KMS-11 (cell line): ENCODE data around the gene CPVL.

Experiments
- H2AFZ ChIP-seq: fragments of 200-600 bp; sonication (generic); 2 replicates; pipeline ENCODE4 v1.6.1; 2016; ENCODE audit warnings: antibody characterized with exemption, mixed run types, low read depth
- H3K27ac ChIP-seq: fragments of 200-600 bp; sonication (generic); 2 replicates; pipeline ENCODE4 v1.6.1; 2016; ENCODE audit warnings: mild to moderate bottlenecking, mixed run types
- H3K27me3 ChIP-seq: fragments of 200-600 bp; sonication (generic); 2 replicates; pipeline ENCODE4 v1.6.1; 2017; ENCODE audit warnings: mild to moderate bottlenecking, low read depth, mixed run types, moderate library complexity; ENCODE audit not compliant: insufficient read depth
- H3K36me3 ChIP-seq: fragments of 200-600 bp; sonication (generic); 2 replicates; pipeline ENCODE4 v1.6.1; 2017; ENCODE audit warnings: mild to moderate bottlenecking, mixed run types; ENCODE audit not compliant: insufficient read depth
- H3K4me1 ChIP-seq: fragments of 200-600 bp; sonication (generic); 2 replicates; pipeline ENCODE4 v1.6.1; 2016; ENCODE audit warnings: mild to moderate bottlenecking, low read depth, mixed run types; ENCODE audit not compliant: poor library complexity, severe bottlenecking
- H3K4me2 ChIP-seq: fragments of 200-600 bp; sonication (generic); 2 replicates; pipeline ENCODE4 v1.7.0; 2016; ENCODE audit warnings: mild to moderate bottlenecking, mixed run types
- H3K4me3 ChIP-seq: fragments of 200-600 bp; sonication (generic); IDR thresholded peaks from 2 replicates; pipeline ENCODE4 v1.6.1; 2017; ENCODE audit warnings: low read depth, low read length, mixed read lengths; ENCODE audit not compliant: insufficient read depth
- H3K79me2 ChIP-seq: fragments of 200-600 bp; sonication (generic); 2 replicates; pipeline ENCODE4 v1.6.1; 2016; ENCODE audit warnings: low read depth, mixed run types; ENCODE audit not compliant: insufficient read depth
- H3K9ac ChIP-seq: fragments of 200-600 bp; sonication (generic); 2 replicates; pipeline ENCODE4 v1.6.1; 2016; ENCODE audit warnings: mild to moderate bottlenecking, mixed run types
- H4K20me1 ChIP-seq: fragments of 200-600 bp; sonication (generic); 2 replicates; pipeline ENCODE4 v1.6.1; 2016; ENCODE audit warnings: mild to moderate bottlenecking, mixed run types; ENCODE audit not compliant: insufficient read depth
- TF ChIP-seq, protein P1 (sequence below): fragments of 200-600 bp; sonication (generic); conservative IDR thresholded peaks from 2 replicates; pipeline ENCODE4 v1.6.1; 2017; ENCODE audit warnings: low read depth, mild to moderate bottlenecking, antibody characterized with exemption, low read length, moderate library complexity, mixed read lengths

The CPVL gene

GRCh38 chr7:29109358-29109757, 37.0 kb downstream of the CPVL start:
- H3K27me3 ChIP-seq, result no peaks in the 10 kb centered on the region
- H3K27ac ChIP-seq, result no peak overlapping the region
- no peak overlapping the region for H3K4me3 ChIP-seq
- no peaks in the 10 kb centered on the region for H3K36me3 ChIP-seq
- no peak overlapping the region for H2AFZ ChIP-seq
- no peaks in the 10 kb centered on the region for H3K79me2 ChIP-seq
- TF ChIP-seq, protein P1, sequence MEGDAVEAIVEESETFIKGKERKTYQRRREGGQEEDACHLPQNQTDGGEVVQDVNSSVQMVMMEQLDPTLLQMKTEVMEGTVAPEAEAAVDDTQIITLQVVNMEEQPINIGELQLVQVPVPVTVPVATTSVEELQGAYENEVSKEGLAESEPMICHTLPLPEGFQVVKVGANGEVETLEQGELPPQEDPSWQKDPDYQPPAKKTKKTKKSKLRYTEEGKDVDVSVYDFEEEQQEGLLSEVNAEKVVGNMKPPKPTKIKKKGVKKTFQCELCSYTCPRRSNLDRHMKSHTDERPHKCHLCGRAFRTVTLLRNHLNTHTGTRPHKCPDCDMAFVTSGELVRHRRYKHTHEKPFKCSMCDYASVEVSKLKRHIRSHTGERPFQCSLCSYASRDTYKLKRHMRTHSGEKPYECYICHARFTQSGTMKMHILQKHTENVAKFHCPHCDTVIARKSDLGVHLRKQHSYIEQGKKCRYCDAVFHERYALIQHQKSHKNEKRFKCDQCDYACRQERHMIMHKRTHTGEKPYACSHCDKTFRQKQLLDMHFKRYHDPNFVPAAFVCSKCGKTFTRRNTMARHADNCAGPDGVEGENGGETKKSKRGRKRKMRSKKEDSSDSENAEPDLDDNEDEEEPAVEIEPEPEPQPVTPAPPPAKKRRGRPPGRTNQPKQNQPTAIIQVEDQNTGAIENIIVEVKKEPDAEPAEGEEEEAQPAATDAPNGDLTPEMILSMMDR, result no peak
- H4K20me1 ChIP-seq, result no peaks in the 10 kb centered on the region
- H3K4me2 ChIP-seq, result no peak overlapping the region
- H3K4me1 ChIP-seq, result no peaks in the 10 kb centered on the region
- H3K9ac ChIP-seq, result no peak overlapping the region

GRCh38 chr7:29107056-29107455, 39.3 kb downstream of the CPVL start:
- Histone ChIP-seq H3K36me3 (no peaks in the 10 kb centered on the region), H4K20me1 (no peaks in the 10 kb centered on the region), H3K4me1 (no peaks in the 10 kb centered on the region), H2AFZ (no peak overlapping the region), H3K27ac (no peak overlapping the region), H3K4me2 (no peak overlapping the region), H3K9ac (no peak overlapping the region), H3K79me2 (no peaks in the 10 kb centered on the region), H3K27me3 (no peaks in the 10 kb centered on the region), H3K4me3 (no peak overlapping the region)
- TF ChIP-seq, protein P1, result no peak

- Histone ChIP-seq H3K4me3 (no peak overlapping the region), H3K27me3 (no peaks in the 10 kb centered on the region), H3K79me2 (no peaks in the 10 kb centered on the region), H3K9ac (no peak overlapping the region), H3K27ac (no peak overlapping the region), H3K4me2 (no peak overlapping the region), H2AFZ (no peak overlapping the region), H4K20me1 (no peaks in the 10 kb centered on the region), H3K4me1 (no peaks in the 10 kb centered on the region), H3K36me3 (no peaks in the 10 kb centered on the region)
- TF ChIP-seq, protein P1, result no peak; the same call in none of the 2 replicates
Measured at GRCh38 chr7:29106669-29106988, 39.7 kb downstream of the CPVL start.

DNA sequence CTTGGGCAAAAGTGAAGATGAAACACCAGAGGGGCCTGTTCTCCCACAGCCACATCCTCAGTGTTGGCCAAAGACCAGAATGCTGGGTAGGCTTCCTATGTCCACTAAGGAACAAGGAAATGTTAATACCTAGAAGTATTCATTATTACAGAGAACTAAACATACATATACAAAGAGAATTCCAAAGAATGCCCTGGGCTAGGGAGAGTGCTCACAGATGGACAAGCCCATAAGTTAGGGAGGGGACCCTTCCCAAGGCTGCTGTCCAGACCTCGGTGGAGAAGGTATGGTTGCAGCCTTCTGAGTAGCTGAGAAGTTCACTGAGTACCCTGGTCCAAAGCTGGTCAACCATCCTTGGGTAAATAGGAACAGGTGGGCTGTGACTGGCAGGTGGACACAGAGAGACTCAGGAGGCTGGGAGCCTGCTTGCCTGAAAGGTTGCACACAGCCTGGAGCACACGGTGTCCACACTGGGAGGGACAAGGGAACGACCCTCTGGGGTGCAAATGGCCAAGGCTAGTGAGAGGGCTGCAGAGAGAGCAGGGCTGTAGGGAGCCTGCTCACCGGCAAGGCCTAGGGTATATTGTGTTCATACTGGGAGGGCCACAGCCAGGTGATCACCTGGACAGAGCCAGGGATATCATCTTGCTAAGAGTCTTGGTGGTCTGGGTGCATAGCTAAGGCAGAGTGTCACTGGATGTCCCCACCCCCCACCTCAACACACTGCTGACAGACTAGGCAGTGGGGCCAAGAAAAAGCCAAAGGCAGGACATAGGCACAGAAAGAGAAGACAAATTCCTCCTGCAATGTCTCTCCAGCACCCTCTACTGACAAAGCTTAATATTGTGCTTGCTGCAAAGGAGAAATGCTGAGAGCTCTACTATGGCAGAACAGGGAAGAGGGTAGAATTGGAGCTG, 40.3 kb downstream of the CPVL start:
- no peaks in the 10 kb centered on the region for H3K36me3 ChIP-seq
- TF ChIP-seq, protein P1, result peak; percentile 91
- no peak overlapping the region for H3K9ac ChIP-seq
- H3K79me2 ChIP-seq, result no peaks in the 10 kb centered on the region
- no peaks in the 10 kb centered on the region for H4K20me1 ChIP-seq
- H3K4me1 ChIP-seq, result no peaks in the 10 kb centered on the region
- H3K4me2 ChIP-seq, result no peak overlapping the region
- no peak overlapping the region for H3K4me3 ChIP-seq
- H3K27me3 ChIP-seq, result no peaks in the 10 kb centered on the region
- no peak overlapping the region for H3K27ac ChIP-seq
- no peak overlapping the region for H2AFZ ChIP-seq
